Measurements from ENCODE around the gene BRPF3.

DNA sequence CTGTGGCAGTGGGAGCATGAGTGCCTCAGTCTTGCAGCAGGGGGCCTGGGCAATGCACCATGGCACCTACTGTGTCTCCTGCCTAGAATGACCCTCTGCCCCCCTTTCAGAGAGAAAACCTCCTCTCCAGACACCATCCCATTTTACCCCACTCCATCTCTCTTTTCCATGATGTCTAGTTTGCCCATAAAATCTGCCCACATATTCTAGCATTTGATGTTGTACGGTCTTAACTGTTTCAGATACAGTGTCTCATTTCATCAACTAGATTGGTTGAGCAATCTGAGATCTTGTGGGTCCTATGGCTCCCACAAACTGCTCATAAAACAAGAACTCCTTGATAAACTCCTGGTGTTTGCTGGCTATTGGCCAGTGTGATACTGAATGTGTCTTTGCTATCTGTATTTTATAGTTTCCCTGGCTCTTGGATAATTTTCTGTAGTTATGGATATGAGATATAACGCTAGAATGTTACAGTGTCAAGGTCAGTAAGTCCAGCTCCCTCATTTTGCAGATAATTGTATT is 81.5 kb downstream of the BRPF3 start:
- TF ChIP-seq, protein P1, sequence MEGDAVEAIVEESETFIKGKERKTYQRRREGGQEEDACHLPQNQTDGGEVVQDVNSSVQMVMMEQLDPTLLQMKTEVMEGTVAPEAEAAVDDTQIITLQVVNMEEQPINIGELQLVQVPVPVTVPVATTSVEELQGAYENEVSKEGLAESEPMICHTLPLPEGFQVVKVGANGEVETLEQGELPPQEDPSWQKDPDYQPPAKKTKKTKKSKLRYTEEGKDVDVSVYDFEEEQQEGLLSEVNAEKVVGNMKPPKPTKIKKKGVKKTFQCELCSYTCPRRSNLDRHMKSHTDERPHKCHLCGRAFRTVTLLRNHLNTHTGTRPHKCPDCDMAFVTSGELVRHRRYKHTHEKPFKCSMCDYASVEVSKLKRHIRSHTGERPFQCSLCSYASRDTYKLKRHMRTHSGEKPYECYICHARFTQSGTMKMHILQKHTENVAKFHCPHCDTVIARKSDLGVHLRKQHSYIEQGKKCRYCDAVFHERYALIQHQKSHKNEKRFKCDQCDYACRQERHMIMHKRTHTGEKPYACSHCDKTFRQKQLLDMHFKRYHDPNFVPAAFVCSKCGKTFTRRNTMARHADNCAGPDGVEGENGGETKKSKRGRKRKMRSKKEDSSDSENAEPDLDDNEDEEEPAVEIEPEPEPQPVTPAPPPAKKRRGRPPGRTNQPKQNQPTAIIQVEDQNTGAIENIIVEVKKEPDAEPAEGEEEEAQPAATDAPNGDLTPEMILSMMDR (IDR thresholded peaks at IDR 0.05), result no peak
- TF ChIP-seq ZFX (IDR thresholded peaks at IDR 0.05; ENCODE audit: borderline replicate concordance), result no peak
